ENCODE results near the gene POLR3H. TPM values are rescaled to one million over a fixed set of nuclear protein-coding genes. Genes with fewer than 3 reads are reported as not detected.

POLR3H gene
- total RNA-seq, 2 donors from 2014 or later: 11.4 to 12.0 TPM

DNA sequence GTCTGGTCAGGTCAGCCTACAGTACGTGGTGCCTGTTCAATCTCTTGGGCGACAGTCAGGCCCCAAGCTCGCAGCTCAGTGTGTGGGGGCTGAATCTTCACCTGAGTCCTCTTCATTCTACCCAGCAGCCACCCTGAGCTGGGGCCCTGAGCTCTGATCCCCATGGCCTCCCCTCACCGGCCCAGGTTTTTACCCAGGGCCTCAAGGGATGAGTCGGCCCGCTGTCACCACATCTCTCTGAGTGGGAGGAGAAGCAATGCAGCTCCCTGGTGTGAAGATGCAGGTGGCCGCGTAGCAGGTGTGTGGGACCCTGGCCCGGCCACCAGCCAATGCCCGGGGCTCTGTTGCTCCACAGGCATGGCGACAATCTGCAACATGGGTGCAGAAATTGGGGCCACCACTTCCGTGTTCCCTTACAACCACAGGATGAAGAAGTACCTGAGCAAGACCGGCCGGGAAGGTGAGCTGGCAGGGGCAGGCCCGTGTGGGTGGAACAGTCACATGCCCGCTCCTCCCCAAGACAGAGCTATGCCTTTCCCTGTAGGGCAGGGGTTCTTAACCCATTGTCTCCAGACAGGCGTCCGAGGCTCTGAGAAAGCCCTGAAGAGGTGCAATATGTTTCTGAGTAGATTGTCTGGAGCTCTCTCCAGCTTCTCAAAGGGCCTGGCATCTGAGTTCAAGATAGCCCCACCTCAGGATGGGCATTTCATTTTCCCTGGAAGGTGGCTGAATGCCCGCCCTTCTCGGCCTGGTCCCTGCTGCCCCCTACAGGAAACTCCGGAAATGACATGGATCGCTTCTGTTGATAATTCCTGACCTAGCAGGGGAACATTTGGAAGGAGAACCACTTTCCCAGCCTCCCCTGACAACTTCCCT lies 26.9 kb downstream of the POLR3H start:
- H3K9me3 ChIP-seq: no peaks in the 10 kb centered on the region
- peaks cover 86% of the 10 kb centered on the region for H3K36me3 ChIP-seq
- H3K4me1 ChIP-seq: peaks cover 0 to 29% of the 10 kb centered on the region in 2 donors
- H3K4me3 ChIP-seq: no peak overlapping the region
- H3K27me3 ChIP-seq: no peaks in the 10 kb centered on the region
- H3K27ac ChIP-seq: peak overlapping the region; percentile 41 to 78
- TF ChIP-seq, protein P1, sequence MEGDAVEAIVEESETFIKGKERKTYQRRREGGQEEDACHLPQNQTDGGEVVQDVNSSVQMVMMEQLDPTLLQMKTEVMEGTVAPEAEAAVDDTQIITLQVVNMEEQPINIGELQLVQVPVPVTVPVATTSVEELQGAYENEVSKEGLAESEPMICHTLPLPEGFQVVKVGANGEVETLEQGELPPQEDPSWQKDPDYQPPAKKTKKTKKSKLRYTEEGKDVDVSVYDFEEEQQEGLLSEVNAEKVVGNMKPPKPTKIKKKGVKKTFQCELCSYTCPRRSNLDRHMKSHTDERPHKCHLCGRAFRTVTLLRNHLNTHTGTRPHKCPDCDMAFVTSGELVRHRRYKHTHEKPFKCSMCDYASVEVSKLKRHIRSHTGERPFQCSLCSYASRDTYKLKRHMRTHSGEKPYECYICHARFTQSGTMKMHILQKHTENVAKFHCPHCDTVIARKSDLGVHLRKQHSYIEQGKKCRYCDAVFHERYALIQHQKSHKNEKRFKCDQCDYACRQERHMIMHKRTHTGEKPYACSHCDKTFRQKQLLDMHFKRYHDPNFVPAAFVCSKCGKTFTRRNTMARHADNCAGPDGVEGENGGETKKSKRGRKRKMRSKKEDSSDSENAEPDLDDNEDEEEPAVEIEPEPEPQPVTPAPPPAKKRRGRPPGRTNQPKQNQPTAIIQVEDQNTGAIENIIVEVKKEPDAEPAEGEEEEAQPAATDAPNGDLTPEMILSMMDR (IDR thresholded peaks at IDR 0.05): peak; percentile 75 to 91
- peak; percentile 81 for DNase-seq (ENCODE audit: low spot score)

DNA sequence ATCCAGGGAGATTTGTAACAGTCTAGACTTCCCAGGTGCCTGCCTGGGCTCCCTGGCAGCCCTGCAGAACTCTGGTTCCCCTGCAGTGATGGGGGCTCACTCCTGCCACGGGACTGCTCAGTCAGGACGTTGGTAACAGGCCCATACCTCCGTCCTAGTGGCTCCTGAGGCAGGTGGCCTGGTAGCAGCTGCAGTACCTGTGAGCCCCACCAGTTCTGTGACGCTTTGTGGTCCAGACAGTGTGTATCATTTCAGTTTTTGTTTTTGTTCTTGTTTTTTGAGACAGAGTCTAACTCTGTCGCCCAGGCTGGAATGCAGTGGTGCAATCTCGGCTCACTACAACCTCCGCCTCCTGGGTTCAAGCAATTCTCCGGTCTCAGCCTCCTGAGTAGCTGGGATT lies 27.8 kb downstream of the POLR3H start:
- H3K36me3 ChIP-seq: peaks cover 93% of the 10 kb centered on the region
- no peak for DNase-seq (ENCODE audit: low spot score)
- H3K4me3 ChIP-seq: no peak overlapping the region
- peak overlapping the region in 1 of 2 donors; percentile 78 for H3K27ac ChIP-seq
- H3K9me3 ChIP-seq: no peaks in the 10 kb centered on the region
- TF ChIP-seq, protein P1 (IDR thresholded peaks at IDR 0.05): no peak
- peaks cover 0 to 34% of the 10 kb centered on the region in 2 donors for H3K4me1 ChIP-seq
- no peaks in the 10 kb centered on the region for H3K27me3 ChIP-seq

DNA sequence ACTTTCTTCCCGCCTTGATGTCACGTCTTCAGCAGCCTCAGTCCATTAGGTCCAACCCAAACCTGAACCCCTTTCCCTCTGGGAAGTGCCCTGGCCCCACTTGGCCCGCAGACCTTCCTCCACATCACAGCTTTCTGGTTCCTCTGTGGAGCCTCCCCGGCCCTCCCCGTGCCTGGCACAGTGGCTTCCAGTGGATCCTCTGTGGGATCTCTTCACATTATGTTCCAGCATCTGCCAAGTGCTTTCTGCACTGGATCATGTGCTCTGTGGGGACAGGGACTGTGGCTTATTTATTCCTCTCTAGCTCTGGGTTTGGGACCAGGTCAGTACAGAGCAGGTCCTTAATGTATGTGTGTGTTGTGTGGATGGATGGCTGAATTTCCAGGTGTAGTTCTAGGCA lies 30.9 kb downstream of the POLR3H start:
- no peaks in the 10 kb centered on the region for H3K9me3 ChIP-seq
- no peak overlapping the region for H3K4me3 ChIP-seq
- H3K27me3 ChIP-seq: no peaks in the 10 kb centered on the region
- peak overlapping the region; percentile 81 for H3K27ac ChIP-seq
- no peak for DNase-seq (ENCODE audit: low spot score)
- TF ChIP-seq, protein P1 (IDR thresholded peaks at IDR 0.05): no peak
- H3K36me3 ChIP-seq: peaks cover 90% of the 10 kb centered on the region
- peaks cover 0 to 51% of the 10 kb centered on the region in 2 donors for H3K4me1 ChIP-seq

DNA sequence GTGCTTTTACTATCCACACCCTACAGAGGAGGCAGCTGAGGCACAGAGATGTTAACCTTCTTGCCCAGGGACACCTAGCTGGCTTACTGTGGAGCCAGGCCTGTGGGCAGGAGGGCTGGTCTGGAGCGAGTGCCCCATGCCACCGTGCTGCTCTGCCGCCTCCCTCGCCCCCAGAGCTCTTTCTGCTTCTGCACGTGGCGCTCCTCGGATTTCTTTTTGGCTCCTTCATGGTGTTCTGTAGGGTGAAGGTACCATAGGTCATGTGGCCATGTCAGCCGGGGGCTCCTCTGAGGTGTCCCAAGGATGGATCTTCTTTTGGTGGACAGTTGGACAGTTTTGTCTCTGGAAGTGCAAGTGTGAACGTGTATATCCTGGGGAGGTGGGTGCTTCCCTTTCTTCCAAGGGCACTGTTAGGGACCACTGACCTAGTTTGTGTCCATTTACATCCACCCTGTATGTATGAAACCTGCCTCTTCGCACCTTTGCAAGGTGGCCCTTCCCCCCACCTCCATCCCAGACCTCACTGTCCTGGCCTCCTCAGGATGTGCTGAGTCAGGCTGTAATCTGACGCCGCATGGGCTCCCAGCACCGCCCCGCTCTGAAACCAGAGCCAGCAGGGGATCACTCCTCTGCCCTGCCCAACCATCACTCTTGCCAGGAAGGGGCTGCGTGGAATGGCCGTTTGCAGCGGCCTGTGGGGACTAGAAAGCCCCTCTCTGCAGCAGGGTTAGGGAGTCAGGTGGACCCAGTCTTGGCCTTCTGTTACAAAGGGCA lies 31.7 kb downstream of the POLR3H start:
- Histone ChIP-seq H3K27ac (peak overlapping the region; percentile 81), H3K4me1 (peaks cover 0 to 51% of the 10 kb centered on the region in 2 donors), H3K9me3 (no peaks in the 10 kb centered on the region), H3K27me3 (no peaks in the 10 kb centered on the region), H3K4me3 (no peak overlapping the region), H3K36me3 (peaks cover 92% of the 10 kb centered on the region)
- DNase-seq (ENCODE audit: low spot score): no peak
- TF ChIP-seq, protein P1 (IDR thresholded peaks at IDR 0.05): no peak

DNA sequence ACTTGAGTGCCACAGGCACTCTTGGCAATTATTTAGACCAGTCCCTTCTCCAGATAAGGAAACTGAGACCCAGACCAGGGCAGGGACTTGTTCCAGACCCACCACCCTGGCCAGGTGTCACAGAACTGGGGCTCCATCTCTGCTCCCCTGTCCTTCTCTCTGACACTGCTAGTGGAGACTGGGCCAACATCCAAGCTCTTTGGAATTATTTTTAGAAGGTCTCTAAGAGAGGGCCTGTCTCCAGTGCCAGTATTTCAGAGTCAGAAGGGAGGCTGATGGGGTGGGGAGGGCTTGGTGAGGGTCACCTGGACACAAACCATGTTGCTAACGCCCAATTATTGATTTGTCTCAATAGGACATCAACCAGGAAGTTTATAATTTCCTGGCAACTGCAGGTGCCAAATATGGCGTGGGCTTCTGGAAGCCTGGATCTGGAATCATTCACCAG lies 32.7 kb downstream of the POLR3H start:
- Histone ChIP-seq H3K27me3 (no peaks in the 10 kb centered on the region), H3K4me1 (peaks cover 0 to 54% of the 10 kb centered on the region in 2 donors), H3K27ac (peak overlapping the region; percentile 81), H3K36me3 (peaks cover 85% of the 10 kb centered on the region), H3K9me3 (no peaks in the 10 kb centered on the region), H3K4me3 (no peak overlapping the region)
- TF ChIP-seq, protein P1 (IDR thresholded peaks at IDR 0.05): no peak
- no peak for DNase-seq (ENCODE audit: low spot score)
